Neutrophil (primary cell): Measurements from ENCODE around the gene SND1.

Experiments used
- H3K27ac ChIP-seq: fragments of 200-600 bp; sonication (generic); 2 replicates; pipeline ENCODE4 v1.5.1; 2016; ENCODE audit warnings: mild to moderate bottlenecking, moderate library complexity
- H3K27me3 ChIP-seq: fragments of 200-600 bp; sonication (generic); 2 replicates; pipeline ENCODE4 v1.6.0; 2016; ENCODE audit warnings: mild to moderate bottlenecking
- H3K36me3 ChIP-seq: fragments of 200-600 bp; sonication (generic); 2 replicates; pipeline ENCODE4 v1.5.1; 2017
- H3K4me1 ChIP-seq, 2 experiments: fragments of 200-600 bp in 1 of 2; sonication (generic) in 1 of 2; 1 replicate in 1 of 2; 2 replicates in 1 of 2; pipeline versions ENCODE4 v1.5.1 to v1.6.1; 2013 to 2016; ENCODE audit warnings: low read depth in 1 of 2, low read length in 1 of 2, mild to moderate bottlenecking in 1 of 2, moderate library complexity in 1 of 2; ENCODE audit not compliant: control insufficient read depth in 1 of 2, insufficient read depth in 1 of 2
- H3K4me3 ChIP-seq, 2 experiments: fragments of 200-600 bp in 1 of 2; sonication (generic) in 1 of 2; 1 replicate in 1 of 2; 2 replicates in 1 of 2; pipeline ENCODE4 v1.5.1; 2013 to 2016; ENCODE audit warnings: low read depth in 1 of 2, low read length in 1 of 2, mild to moderate bottlenecking in 1 of 2, moderate library complexity in 1 of 2
- H3K9me3 ChIP-seq: fragments of 200-600 bp; sonication (generic); 2 replicates; pipeline ENCODE4 v1.5.1; 2016
- TF ChIP-seq, protein P1 (sequence below): fragments of 200-600 bp; sonication (generic); IDR thresholded peaks from 2 replicates; pipeline ENCODE4 v1.5.1; 2016; ENCODE audit warnings: antibody characterized with exemption

Gene SND1

DNA sequence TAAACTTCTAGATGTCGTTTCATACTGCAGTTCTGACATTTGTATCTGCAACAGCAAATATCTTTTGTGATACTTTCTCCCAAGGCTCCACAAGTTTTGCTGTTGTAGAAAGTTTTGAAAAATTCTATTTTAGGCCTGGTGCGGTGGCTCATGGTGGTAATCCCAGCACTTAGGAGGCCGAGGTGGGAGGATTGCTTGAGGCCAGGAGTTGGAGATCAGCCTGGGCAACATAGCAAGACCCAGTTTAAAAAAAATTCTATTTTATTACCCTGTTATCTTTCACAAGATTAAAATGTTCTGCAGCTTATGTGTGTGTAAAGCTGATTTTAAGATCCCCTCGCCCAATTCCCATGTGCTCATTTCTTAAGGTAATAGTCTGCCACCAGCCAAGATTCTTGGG is 1.4 kb downstream of the SND1 start:
- H3K27me3 ChIP-seq, result no peaks in the 10 kb centered on the region
- no peaks in the 10 kb centered on the region for H3K9me3 ChIP-seq
- H3K4me3 ChIP-seq, result no peak overlapping the region
- H3K36me3 ChIP-seq, result no peaks in the 10 kb centered on the region
- H3K4me1 ChIP-seq, result peaks cover 40 to 42% of the 10 kb centered on the region in 2 experiments
- H3K27ac ChIP-seq, result no peak overlapping the region
- TF ChIP-seq, protein P1, sequence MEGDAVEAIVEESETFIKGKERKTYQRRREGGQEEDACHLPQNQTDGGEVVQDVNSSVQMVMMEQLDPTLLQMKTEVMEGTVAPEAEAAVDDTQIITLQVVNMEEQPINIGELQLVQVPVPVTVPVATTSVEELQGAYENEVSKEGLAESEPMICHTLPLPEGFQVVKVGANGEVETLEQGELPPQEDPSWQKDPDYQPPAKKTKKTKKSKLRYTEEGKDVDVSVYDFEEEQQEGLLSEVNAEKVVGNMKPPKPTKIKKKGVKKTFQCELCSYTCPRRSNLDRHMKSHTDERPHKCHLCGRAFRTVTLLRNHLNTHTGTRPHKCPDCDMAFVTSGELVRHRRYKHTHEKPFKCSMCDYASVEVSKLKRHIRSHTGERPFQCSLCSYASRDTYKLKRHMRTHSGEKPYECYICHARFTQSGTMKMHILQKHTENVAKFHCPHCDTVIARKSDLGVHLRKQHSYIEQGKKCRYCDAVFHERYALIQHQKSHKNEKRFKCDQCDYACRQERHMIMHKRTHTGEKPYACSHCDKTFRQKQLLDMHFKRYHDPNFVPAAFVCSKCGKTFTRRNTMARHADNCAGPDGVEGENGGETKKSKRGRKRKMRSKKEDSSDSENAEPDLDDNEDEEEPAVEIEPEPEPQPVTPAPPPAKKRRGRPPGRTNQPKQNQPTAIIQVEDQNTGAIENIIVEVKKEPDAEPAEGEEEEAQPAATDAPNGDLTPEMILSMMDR, result no peak

DNA sequence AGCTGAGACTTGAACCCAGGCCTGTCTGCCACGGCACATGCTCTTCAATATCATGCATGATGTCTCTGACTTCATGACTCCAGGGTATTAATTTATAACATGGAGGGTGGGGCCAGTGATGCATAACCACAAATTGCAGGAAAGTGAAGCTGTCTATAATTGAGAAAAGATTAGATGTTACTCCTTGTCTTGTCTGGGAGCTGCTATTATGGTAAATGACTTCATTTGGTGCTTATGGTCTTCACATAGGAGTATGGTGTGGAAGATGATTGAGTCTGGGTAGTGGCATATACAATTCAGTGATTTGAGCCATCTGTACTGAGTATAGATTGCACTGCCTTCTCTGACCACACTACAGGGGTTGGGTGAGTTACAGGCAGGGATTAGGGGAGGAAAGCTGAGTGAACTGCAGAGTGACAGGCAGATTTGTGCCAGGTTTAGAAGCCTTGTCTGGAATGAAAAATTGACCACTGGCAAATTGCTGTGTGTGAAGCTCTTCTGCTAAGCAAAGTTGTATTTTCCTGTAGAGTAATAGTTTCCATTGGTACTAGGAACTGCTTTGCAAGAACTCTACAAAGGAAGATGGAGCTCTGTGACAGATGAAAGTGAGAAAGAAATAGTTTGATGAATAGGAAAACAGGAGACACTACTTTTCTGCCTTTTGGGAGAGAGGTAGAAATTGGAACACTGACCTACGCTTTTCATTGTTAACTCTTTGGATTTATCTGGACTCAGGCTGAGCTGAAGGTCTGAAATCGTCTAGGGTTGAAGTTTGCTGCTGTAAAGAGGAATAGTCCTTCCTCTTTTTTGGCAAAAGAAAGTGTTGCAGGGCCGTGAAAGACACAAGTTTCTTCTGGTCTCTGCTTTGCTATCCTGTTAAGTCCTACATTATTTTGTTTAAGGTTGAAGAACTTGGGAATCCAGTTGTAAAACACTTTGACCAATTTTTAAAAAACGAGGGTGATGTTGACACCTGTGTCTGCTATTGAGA is 2.7 kb downstream of the SND1 start:
- TF ChIP-seq, protein P1, result no peak
- Histone ChIP-seq H3K9me3 (no peaks in the 10 kb centered on the region), H3K4me1 (peaks cover 50 to 52% of the 10 kb centered on the region in 2 experiments), H3K27me3 (no peaks in the 10 kb centered on the region), H3K36me3 (no peaks in the 10 kb centered on the region), H3K4me3 (peak overlapping the region in 1 of 2 experiments; percentile 19), H3K27ac (peak overlapping the region; percentile 77)

- H3K36me3 ChIP-seq, result no peaks in the 10 kb centered on the region
- H3K27me3 ChIP-seq, result no peaks in the 10 kb centered on the region
- H3K9me3 ChIP-seq, result no peaks in the 10 kb centered on the region
- no peak overlapping the region for H3K4me3 ChIP-seq
- peak overlapping the region; percentile 77 for H3K27ac ChIP-seq
- TF ChIP-seq, protein P1, result no peak
- peaks cover 58% of the 10 kb centered on the region in 2 experiments for H3K4me1 ChIP-seq
Measured at GRCh38 chr7:127655720-127656119, 3.7 kb downstream of the SND1 start.

- H3K4me1 ChIP-seq, result peaks cover 46 to 47% of the 10 kb centered on the region in 2 experiments
- H3K27me3 ChIP-seq, result no peaks in the 10 kb centered on the region
Measured at GRCh38 chr7:127657500-127657899, 5.5 kb downstream of the SND1 start.

GRCh38 chr7:127658970-127659630 is 7.1 kb downstream of the SND1 start:
- Histone ChIP-seq H3K9me3 (no peaks in the 10 kb centered on the region), H3K4me1 (peaks cover 36 to 37% of the 10 kb centered on the region in 2 experiments), H3K36me3 (no peaks in the 10 kb centered on the region), H3K27ac (peak overlapping the region; percentile 64), H3K4me3 (no peak overlapping the region), H3K27me3 (no peaks in the 10 kb centered on the region)
- TF ChIP-seq, protein P1, result no peak

More at GRCh38 chr7:127657500-127657899, 5.5 kb downstream of the SND1 start:
- Histone ChIP-seq H3K4me3 (no peak overlapping the region), H3K36me3 (no peaks in the 10 kb centered on the region), H3K9me3 (no peaks in the 10 kb centered on the region), H3K27ac (no peak overlapping the region)
- TF ChIP-seq, protein P1, result no peak
